Measurements from ENCODE around the gene NAT9. TPM values are rescaled to one million over a fixed set of nuclear protein-coding genes. Genes with fewer than 3 reads are reported as not detected.

NAT9 gene
- total RNA-seq, 1 experiment from 2014 or later = 63.5 TPM

- Histone ChIP-seq H3K27ac (ENCODE audit: insufficient read length, low read depth, low read length) (no peak overlapping the region), H3K56ac (ENCODE audit: insufficient read length, low read depth, low read length) (no peak overlapping the region), H2BK20ac (ENCODE audit: low read depth, low read length, poor library complexity, severe bottlenecking) (no peak overlapping the region), H3K27me3 (ENCODE audit: insufficient read depth, low read length) (no peaks in the 10 kb centered on the region), H2AK5ac (ENCODE audit: insufficient read length, low read length) (no peak overlapping the region), H4K20me1 (ENCODE audit: control insufficient read depth, insufficient read depth, insufficient read length) (no peaks in the 10 kb centered on the region), H4K8ac (replicated peaks; ENCODE audit: insufficient read length, low read depth, low read length) (no peak overlapping the region), H2BK5ac (ENCODE audit: insufficient read length, low read length) (no peak overlapping the region), H3T11ph (ENCODE audit: low read length) (no peak overlapping the region), H3K23ac (ENCODE audit: insufficient read length, low read depth, low read length) (no peak overlapping the region), H2AFZ (ENCODE audit: low read length) (no peak overlapping the region), H3K14ac (ENCODE audit: insufficient read depth, low read length) (no peak overlapping the region; the same call in 1 of the 2 replicates), H3K9ac (ENCODE audit: extremely low read depth, insufficient read length, low read length) (no peak overlapping the region), H4K5ac (ENCODE audit: insufficient read length, low read depth, low read length) (no peak overlapping the region), H3K4ac (ENCODE audit: low read depth, low read length) (no peak overlapping the region), H2BK15ac (ENCODE audit: low read depth, low read length) (no peak overlapping the region), H3K4me1 (ENCODE audit: insufficient read depth, low read length) (peaks cover 11% of the 10 kb centered on the region; the same call in 1 of the 2 replicates), H3K9me3 (ENCODE audit: control insufficient read depth, low read depth, low read length) (no peaks in the 10 kb centered on the region), H3K23me2 (ENCODE audit: insufficient read length, low read depth, low read length, poor library complexity, severe bottlenecking) (no peaks in the 10 kb centered on the region), H3K18ac (ENCODE audit: insufficient read length, low read depth, low read length) (no peak overlapping the region), H3K79me1 (ENCODE audit: insufficient read depth, low read depth, low read length, poor library complexity, severe bottlenecking) (no peaks in the 10 kb centered on the region), H2BK120ac (ENCODE audit: low read depth, low read length, poor library complexity, severe bottlenecking) (no peak overlapping the region), H4K91ac (ENCODE audit: insufficient read length, low read depth, low read length) (no peak overlapping the region), H3K79me2 (ENCODE audit: insufficient read depth, low read length) (no peaks in the 10 kb centered on the region; the same call in 1 of the 2 replicates), H2BK12ac (ENCODE audit: insufficient read length, low read depth, low read length) (no peak overlapping the region), H3K4me2 (ENCODE audit: insufficient read depth, insufficient read length, low read length) (no peak overlapping the region)
- no CpG with 5 or more reads among the region's 16 CpGs for WGBS (ENCODE audit: extremely low coverage, insufficient read length, low lambda C conversion rate)
- Mint-ChIP-seq H3K27ac (peak overlapping the region in 1 of 3 experiments; percentile 67; a peak in 1 of 7 replicates), H3K36me3 (ENCODE audit: insufficient read depth in 1 of 3, low read depth in 3 of 3) (peaks cover 11 to 22% (median 20%) of the 10 kb centered on the region in 3 experiments; a peak in 6 of 7 replicates), H3K4me3 (no peak overlapping the region), H3K4me1 (peaks cover 39 to 66% of the 10 kb centered on the region in 2 experiments), H3K9me3 (no peaks in the 10 kb centered on the region), H3K27me3 (ENCODE audit: low read depth) (no peaks in the 10 kb centered on the region)
- TF ChIP-seq CTCF (conservative IDR thresholded peaks at IDR 0.05) = no peak
- DNase-seq = no peak
These were observed 12.4 kb downstream of the NAT9 start for GRCh38 chr17:74763565-74764387.
